ENCODE results near the gene NPC1L1. TPM values are rescaled to one million over a fixed set of nuclear protein-coding genes. Genes with fewer than 3 reads are reported as not detected.
A peak's percentile ranks its signal among the peaks of the same experiment; 100 is the strongest.
"Not testable (repeated sequence)": the region's sequence is repeated elsewhere in the genome, so short reads cannot be mapped to it uniquely, and the experiment has no call there.

Gene NPC1L1
- polyA plus RNA-seq, 5 donors: 0.21 to 0.42 (median 0.33) TPM

GRCh38 chr7:44566680-44567079 is 25.6 kb upstream of the NPC1L1 start:
- no peak for DNase-seq

- no peak for DNase-seq
Measured at GRCh38 chr7:44565795-44566559, 24.8 kb upstream of the NPC1L1 start.

DNA sequence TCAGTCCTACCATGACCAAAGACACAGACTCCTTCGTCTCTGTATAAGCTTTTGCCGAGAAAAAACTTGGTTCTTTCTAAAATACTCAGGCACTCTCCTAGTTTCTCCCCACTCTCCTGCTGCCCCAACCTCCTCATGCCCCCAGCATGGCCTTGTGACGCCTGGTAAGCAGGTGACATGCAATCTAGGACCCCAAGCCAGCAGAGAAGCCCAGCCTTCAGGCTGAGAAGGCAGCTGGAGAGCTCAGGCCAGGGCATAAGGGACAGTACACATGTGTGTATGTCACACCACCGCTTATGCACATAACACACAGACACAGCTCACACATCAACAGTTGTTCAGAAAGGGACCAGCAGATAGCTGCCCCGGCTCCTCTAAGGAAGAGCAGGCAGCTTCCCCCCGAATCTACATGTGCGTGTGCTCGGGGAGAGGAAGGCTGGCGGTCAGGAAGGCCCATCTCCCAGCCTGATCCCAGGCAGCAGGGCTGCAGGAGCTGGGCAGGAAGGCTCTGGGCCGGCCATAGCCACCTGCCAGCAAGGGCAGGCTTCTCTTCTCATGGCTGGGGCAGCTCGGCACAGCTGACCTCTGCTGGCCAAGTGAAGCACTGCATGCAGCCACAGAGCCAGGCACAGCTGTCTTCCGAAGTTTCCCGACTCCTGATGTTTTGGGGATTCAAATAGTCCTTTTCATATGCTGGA is 24.1 kb upstream of the NPC1L1 start:
- DNase-seq: peak in 1 of 2 donors; percentile 30

GRCh38 chr7:44564606-44565005 is 23.5 kb upstream of the NPC1L1 start:
- no peak for DNase-seq

DNA sequence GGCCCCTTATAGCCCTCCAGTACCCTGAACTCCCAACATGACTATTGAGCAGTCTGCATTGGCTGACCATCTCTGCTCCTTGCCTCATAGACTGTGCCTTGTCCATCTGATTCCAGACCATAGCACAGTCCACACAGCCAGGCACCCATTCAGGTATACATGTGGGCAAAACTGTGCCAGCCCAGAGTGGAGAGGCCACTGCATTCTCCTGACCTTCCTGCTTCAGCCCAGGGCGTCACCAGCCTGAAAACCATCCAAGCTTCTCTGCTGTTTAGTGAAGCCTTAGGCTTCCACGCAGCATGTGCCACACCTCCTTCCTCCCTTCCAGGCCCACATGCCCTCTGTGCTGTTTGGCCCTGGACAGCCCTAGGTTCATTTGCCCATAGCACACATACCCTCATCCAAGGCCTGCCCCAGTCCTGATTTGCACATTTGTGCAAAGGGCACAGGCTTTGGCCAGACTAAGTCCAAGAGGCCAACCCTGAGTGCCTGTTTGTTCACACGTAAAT is 22.1 kb upstream of the NPC1L1 start:
- DNase-seq: no peak

- not testable (repeated sequence) for DNase-seq
Measured at GRCh38 chr7:44562622-44562962, 21.5 kb upstream of the NPC1L1 start.

DNA sequence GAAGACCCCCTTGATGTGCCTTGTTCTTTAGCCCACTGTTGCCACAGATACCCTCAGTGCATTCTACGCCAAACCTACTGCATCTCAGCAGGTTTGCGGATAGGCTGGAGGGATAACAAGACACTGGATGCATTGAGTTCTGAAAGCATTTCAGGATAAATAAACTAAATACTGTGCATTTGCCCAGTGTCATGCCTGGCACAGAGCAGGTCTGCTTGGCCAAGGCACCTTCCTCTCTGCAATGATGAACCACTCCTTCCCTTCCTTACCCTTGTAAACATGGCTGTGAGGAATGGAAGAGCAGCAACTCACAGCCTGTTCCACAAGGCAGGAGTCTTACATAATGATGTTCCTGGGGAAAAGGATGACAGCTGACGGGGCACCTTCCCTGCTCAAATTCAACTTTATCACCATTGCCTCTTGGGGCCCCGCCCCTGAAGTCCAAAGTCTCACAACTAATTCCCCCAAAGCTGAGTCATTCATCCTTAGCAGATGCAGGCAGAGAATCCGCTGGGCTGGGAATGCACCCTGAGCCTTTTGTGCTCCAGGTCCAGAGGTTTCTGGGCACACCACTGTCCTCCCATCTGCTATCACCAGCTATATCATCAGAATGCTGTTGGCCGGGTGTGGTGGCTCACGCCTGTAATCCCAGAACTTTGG is 21.0 kb upstream of the NPC1L1 start:
- no peak for DNase-seq

DNA sequence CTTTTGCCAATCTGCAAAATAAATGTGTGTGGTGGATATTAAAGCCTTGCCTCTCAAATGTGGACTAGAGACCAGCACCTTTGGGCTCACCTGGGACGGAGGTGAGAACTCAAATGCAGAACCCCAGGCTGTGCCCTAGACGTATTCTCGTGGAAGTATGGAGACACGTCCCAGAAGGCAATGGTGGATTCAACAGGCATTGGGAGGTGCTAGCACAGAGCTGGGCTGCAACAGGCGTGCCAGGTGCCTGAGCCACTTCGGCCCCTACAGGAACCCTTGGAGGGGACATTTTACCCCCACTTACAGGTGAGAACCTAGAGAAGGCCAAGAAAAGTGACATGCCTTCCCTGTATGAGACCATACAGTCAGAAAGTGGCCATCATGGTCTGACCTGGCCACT is 20.4 kb upstream of the NPC1L1 start:
- no peak for DNase-seq

- no peak for DNase-seq
Measured at GRCh38 chr7:44559485-44559884, 18.4 kb upstream of the NPC1L1 start.

- no peak for DNase-seq
Measured at GRCh38 chr7:44557485-44557884, 16.4 kb upstream of the NPC1L1 start.

DNA sequence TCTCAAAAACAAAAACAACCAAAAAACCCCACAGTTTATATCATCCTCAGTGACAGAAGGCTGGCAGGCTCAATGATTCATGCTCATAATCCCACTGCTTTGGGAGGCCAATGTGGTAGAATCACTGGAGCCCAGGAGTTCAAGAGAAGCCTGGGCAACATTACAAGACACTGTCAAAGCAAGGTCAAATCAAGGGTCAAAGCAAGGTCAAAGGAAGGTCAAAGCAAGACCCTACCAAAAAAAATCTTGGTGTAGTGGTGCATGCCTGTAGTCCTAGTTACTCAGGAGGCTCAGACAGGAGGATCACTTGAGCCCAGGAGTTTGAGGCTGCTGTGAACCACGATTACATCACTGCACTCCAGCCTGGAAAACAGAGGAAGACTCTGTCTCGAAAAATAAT is 14.2 kb upstream of the NPC1L1 start:
- no peak for DNase-seq

DNA sequence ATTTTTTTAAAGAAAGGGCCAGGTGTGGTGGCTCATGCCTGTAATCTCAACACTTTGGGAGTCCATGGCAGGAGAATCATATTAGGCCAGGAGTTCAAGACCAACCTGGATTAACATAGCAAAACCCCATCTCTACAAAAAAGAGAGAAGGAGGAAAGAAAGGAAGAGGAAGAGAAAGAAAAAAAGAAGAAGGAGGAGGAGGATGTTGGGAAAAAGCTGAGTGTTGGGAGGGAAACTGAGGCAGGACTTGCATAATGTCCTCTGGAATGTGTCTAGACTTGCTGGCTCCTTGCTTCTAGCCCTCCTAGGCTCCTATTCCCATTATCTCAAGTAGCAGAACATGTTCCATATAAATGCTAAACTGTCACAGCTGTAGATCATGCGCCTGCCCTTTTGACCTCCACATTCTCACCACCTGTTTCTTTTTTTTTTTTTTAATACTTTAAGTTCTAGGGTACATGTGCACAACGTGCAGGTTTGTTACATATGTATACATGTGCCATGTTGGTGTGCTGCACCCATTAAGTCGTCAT is 11.4 kb upstream of the NPC1L1 start:
- not testable (repeated sequence) for DNase-seq

GRCh38 chr7:44549457-44549856 is 8.3 kb upstream of the NPC1L1 start:
- no peak for DNase-seq

GRCh38 chr7:44548893-44549292 is 7.8 kb upstream of the NPC1L1 start:
- DNase-seq: no peak

GRCh38 chr7:44547536-44548231 is 6.6 kb upstream of the NPC1L1 start:
- no peak for DNase-seq

DNA sequence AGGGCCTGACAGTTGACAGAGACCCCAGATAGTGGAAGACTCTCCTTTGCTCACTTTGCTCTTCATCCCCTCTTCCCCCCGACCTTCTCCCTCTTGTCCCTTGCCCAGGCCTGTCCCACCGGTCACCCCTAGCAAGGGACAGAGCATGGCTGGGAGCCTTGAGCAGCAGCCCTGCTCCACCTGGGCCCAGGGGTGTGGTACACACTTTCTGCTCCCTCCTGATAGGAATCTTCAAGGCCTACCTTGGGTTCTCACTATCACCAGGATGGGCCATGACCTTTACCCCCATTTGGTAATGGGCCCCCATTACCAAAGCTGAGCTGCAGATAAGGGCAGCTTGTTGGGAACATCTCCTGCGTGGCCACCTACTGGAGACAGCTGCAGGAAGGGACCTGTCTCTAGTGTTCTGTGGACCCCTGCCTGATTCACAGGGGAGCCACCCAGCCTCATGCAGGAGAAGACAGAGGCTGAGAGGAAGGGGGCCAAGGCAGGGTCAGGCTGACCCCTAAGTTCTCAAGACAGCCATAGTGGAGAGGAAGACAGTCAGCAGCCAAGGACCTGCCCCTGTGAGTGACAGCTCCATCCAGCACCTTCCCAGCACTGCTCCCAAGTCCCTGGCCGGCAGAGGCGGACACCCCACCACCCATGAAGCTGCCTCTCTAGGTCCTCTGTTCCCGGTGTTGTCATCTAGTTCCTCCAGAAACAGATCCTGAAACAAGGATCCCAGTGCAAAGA is 913 bp upstream of the NPC1L1 start:
- no peak for DNase-seq

DNA sequence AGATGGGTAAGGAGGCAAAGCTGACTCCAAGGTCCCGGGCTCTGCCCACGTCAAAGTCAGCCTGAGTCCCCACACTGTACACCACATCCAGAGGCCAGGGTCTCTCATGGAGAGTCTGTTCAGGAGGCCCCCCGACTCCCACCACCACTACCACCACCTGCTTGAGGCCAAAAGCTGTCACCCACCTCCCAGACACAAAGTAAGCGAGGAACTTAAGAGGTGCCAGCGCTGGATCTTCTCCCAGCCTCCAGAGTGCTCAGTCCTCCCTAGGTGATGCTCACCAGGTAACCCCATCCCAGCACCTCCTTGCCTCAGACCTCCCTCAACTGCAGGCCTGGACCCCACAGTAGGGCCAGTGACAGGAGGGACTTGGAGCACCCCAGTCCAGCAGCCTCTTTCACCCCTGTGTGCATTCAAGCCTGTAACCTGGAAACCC is 520 bp downstream of the NPC1L1 start:
- no peak for DNase-seq

- no peak for DNase-seq
Measured at GRCh38 chr7:44539669-44540506, 1.2 kb downstream of the NPC1L1 start.

- DNase-seq: no peak
Measured at GRCh38 chr7:44538798-44539668, 2.1 kb downstream of the NPC1L1 start.

Data from right lung (tissue), 5 donors.